NOMO-1 treated with dmso at 0.1 percent for 144 hours (cell line): Measurements from ENCODE around the gene PAXX.
"Not testable (repeated sequence)": the region's sequence is repeated elsewhere in the genome, so short reads cannot be mapped to it uniquely, and the experiment has no call there.

Source experiments
- DNase-seq: peaks from one replicate; lab custom pipeline; 2025; ENCODE audit not compliant: unreplicated experiment; lab: John Stamatoyannopoulos, UW

PAXX gene

DNA sequence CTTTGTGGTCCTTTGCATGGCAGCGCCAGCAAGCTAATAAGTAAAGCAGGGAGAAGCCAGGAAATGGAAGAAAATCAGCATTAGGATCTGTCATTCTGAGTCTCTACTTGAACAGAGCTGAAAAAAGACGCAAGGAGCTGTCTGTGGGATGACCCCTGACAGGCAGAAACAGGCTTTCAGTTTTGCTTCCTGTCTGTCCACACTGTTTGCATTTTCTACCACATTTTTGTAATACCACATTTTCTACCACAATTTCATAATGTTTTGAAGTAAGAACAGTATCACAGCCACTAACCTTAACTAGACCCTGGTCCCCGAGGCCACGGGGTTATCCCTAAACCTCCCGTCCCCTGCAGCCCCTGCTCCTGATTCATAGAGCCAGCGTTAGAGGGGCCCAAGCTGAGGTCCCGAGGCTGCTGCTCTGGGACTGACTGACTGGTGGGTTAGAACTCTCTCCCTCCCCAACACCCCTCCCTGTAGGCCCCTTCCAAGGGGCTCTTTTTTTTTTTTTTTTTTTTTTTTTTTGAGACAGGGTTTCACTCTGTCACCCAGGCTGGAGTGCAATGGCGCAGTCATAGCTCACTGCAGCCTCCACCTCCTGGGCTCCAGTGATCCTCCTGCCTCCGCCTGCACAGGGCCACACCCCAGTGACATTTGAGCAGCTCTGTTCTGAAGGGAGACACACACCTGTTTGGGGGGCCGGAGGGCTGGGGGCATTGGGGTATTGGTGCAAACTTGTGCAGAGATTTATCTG lies 8.1 kb downstream of the PAXX start:
- peak; percentile 86 for DNase-seq

DNA sequence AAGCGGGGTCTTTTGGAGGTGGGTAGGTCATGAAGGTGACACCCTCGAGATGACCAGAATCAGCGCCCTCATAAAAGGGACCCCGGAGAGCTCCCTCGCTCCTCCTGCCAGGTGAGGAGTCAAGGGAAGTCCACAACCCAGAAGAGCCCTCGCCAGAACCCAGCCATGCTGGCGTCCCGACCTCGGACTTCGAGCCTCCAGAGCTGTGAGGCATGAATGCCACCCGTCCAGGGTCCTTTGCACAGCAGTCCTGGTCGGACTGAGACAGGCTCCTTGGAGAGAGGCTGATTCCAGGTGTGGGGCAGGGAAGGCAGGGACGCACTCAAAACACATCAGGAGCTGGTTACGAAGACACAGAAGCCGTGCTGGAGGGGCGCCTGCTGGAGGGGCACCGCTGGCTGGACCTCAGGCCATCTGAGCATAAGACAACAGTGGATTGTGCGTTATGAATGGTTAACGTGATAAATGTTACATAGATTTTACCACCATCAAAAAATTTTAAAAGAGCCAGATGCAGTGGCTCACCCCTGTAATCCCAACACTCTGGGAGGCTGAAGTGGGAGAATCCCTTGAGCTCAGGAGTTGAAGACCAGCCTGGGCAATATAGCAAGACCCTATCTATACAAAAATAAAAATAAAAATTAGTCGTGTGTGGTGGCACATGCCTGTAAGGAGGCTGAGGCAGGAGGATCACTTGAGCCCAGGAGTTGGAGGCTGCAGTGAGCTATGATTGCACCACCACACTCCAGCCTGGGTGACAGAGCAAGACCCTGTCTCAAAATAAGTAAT lies 9.8 kb downstream of the PAXX start:
- DNase-seq = no peak

DNA sequence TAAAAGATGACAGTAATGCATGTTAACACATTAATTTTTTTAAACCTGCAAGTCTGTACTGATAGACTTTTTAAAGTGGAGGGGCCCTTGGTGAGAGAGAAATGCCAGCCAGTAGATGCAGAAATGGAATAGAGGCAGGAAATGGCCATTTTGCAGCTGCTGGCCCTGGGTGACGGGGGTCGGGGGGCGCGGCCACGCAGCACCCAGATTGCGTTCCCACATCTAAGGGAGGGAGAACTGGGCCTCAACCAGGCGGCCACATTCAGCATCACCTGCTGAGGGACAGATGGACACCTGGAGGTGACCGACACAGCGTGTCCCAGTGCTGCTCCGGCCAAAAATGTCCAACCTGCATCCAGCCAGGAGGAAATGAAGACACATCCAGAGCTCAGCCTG lies 10.4 kb downstream of the PAXX start:
- no peak for DNase-seq

DNA sequence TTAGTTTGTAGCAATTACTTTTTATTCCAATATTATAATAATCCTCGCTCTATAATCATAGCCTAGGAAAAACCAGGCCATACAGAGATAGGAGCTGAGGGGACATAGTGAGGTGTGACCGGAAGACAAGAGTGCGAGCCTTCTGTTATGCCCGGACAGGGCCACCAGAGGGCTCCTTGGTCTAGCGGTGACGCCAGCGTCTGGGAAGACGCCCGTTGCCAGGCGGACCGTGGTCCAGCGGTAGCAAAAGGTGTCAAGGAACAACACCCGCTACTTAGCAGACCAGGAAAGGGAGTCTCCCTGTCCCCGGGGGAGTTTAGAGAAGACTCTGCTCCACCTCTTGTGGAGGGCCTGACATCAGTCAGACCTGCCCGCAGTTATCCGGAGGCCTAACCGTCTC lies 12.1 kb downstream of the PAXX start:
- not testable (repeated sequence) for DNase-seq

DNA sequence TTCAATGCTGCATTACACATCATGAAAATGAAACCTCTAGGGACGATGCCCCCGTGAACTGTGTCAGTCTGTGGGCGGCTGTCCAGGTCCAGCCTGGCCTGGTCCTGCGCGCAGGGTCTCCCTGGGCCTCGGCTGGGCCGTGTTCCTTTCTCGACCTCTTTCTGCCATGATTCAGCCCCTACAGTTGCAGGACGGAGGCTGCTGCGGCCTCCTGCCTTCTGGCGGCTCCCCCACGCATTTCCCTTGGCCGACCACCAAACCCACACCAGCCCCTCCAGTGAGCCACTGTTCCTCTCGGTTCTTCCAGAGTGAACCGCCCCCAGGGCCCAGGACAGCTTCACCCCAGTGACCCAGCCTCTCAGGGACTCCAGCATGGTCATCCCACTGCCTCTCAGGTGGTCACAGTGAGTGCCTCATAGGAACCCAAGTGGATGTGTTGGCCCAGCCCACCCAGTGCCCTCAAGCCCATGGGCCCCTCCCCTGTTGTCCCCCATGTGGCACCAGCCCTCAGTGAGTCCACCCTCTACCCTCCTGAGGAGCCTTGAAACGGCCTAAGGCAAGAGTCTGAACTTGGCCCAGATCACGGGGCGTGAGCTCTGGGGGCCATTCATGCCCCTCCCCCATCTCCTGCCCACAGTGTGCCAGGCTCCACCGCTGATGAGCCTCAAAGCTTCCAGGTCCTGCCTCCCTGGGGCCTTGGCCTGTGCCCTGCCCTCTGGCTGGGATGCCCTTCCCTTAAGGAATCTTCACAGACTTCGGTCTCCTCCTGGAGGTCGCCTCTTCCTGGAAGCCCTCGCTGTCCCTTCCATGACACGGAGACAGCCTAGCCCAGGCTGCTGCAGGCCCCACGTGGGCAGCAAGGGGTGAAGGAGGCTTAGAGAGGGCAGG lies 14.1 kb downstream of the PAXX start:
- DNase-seq = no peak

DNA sequence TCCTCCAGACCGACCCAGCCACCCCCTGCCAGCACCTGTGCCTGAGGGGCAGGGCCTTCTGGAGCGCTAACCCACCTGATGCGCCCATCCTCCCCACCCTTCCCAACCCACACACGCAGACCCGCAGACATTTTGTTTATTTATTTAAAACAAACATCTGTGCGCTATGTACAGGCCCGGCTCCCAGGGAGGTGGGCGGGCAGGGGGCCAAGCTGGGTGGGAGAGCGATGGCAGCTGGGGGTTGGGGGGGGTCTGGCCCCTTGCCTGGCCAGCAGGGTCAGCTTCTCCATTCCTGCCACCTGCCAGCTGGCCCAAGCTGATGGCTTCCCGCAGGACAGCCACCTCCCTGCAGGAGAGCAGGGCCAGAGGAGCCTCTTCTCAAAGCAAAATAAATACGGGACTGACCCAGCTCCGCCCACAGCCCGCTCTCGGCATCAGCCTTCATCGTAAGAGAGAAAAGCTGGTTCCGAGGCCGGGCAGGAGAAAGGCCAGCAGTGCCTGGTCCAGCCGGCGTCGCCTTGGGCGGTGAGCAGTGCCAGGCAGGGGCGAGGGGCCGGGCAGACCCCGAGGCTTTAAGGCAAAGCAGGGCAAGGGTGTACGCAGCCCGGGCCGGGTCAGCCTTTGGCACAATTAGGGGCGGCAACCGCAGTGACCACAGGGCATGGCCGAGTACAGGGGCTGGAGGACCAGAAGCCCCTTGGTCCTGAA lies 15.0 kb downstream of the PAXX start:
- no peak for DNase-seq

DNA sequence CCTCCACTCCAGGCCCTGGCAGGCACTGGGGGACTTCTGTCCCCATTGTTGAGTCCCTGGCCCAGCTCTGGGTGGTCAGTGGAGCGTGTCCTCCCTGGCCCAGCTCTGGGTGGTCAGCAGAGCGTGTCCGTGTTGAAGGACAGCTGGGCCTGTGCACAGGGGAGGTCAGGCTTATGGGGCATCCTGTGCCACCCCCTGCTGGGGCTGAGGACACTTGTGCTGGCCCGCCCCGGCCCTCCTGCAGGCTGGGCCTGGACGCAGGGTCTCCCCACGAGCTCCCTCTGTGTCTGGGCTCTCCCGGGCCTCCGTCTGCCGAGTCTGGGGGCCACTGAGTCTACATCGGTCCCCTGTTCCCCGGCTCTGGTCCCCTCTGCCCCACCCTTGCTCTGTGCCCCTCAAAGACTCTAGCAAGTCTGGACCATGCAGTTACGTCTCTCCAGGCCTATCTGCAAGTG lies 15.6 kb downstream of the PAXX start:
- DNase-seq = no peak

DNA sequence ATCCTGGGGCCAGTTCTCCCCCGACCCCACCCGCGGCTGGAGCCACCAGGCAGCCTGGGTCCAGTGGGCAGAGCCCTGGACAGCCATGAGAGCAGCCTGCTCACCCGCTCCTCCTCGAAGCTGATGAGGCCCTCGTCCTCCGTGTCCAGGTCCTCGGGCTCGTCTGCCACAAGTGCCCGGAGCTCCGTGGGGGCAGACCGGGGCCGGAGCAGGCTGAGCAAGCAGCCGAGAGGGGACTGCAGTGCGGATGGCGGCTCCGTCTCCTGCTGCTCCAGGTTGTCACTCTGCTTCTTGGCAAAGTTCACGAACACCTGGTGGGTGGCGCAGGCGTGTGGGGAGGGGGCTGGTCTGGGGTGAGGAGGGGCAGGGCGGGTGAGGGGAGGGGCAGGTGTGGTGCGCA lies 16.1 kb downstream of the PAXX start:
- DNase-seq = no peak

DNA sequence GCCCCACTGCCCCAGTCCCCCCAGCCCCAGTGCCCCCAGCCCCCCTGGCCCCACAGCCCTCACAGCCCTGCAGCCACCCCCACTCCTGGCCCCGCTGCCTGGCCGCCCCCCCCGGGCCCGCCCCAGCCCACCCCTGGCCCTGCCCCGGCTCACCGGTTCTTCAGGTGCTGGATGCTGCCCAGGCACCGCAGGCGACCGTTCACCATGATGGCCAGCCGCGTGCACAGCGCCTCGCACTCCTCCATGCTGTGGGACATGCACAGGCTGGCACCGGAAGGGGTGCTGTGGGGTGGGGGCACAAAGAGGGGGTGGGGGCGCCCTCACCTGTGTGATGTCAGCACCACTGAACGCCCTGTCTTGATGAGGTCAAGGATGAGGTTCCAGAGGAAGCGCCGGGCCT lies 17.0 kb downstream of the PAXX start:
- DNase-seq = no peak

DNA sequence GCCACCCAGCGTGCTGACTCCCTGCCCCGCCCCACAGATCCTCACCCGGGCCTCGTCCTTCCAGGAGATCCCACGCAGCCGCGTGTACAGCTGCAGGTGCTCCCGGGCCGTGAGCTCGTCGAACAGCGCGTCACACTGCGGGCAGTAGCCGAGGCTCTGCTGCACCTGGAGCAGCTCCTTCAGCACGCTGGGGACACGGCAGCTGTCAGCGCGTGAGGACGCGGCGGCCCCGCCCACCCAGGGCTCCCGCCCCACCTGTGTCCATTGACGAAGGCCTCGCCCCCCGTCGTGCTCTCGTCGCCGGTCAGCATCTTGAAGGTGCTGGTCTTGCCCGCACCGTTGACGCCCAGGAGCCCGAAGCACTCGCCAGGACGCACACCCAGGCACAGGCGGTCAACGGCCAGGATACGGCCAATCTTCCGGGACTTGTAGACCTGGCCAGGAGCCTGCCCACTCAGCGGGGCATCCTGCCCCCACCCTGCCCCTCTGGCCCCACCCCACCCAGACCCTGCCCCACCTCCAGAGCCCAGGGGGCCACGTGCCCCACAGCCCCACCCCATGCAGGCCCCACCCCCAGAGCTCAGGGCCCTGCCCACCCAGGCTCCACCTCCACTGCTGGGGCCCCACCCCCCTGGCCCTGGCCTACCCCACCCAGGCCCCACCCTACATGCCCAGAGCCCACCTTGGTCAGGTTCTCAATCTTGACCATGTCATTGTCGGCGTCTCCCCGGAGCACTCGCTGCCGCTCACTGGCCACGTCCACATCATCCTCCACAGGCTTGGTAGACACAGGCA lies 17.9 kb downstream of the PAXX start:
- DNase-seq = no peak

DNA sequence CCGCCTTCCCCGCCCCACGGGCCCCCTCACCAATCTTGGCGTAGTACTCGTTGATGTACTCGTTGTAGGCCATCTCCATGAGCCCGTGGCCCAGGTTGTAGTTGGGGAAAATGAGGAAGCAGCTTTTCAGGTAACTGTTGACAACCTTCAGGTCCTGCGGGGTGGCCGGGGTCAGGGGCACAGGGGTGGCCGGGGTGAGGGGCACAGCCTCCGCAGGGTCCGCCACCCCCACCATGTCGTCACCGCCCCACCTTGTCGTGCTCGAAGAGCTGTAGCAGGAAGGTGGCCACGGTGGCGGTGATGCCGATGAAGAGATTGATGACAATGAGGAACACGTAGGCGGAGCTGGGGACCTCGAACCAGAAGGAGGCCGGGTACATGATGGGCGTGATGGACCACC lies 18.9 kb downstream of the PAXX start:
- no peak for DNase-seq

DNA sequence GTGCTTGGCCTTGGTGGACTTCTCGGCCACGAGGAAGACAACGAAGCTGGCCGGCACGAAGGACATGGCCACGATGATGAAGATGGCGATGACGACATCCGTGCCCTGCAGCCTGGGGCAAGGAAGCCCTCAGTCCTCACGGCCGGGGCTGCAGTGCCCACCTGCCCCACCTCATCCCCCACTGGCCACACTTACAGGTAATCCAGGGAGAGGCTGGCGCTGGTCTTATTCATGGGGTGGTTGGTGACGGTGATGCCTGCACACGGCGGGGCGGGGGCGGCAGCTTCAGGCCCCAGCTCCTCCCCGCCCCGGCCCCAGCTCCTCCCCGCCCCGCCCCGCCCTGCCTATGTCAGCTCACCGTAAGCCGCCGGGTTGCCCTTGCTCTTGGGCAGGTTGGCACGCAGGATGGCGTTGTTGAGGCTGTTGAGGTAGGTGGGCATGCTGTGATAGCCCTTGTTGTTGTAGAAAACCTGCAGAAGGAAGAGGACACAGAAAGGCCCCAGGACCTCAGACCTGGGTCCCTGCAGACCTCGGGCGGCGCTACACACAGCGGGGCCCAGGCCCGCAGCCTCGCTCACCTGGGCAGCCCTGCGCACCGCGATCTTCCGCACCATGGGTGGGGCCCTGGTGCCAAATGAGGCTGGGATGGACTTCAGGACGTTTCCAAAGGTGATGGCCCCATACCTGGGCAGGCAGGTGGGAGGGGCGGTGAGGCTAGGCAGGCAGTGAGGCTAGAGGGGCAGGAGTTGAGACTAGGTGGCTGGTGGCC lies 19.9 kb downstream of the PAXX start:
- no peak for DNase-seq

DNA sequence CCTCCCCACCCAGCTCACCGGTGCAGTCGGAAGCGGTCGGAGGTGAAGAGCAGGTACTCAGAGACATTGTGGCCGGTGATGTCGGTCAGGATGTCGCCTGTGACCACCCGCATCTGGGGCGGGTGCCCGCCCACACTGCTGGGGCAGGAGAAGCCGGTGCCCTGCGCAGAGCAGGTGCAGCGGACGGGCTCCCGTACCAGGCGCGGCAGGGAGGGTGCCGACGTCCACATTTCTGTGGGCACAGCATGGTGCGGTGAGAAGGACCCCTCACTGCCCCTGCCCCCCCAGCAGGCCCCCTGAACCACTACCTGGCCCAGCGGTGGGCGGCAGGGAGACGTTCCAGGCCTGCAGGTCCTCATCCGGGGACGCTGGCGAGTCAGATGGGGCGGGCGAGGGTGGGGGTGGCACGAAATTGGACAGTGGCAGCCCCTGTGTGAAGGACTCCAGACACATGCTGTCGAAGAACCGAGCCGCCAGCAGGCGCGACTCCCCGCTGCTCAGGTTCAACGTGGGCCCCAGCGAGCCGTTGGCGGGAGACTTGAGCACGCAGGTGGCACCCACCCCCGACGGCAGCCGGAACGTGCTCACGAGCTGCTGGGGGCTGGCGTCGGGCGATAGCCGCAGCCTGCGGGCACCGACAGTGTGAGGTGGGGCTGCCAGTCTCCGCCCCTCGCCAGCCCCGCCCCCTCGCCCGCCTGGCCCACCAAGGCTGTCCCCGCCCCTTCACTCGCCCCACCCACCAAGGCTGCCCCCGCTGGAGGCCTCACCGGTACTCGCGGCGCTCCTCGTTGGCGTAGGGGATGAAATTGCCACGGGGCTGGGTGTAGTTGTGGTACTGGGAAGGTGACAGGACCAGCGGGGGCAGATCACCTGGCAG lies 20.7 kb downstream of the PAXX start:
- DNase-seq = no peak

DNA sequence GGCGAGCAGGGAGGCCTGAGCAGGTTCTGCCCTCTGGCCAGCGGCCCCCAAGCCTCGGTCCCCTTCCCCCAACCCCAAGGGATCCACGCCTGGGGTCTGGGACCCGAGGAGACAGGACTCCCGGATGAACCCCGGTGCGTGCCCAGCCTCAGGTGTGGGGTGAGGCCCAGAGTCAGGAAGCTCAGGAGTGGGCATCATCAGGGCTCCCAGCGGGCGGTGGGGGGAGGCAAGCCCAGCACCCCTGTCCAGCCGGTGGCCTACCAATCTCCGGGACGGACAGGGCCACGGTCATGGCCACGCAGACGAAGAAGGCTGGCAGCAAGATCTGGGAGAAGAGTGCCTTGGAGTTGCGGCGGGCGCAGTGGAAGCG lies 21.3 kb downstream of the PAXX start:
- DNase-seq = no peak

DNA sequence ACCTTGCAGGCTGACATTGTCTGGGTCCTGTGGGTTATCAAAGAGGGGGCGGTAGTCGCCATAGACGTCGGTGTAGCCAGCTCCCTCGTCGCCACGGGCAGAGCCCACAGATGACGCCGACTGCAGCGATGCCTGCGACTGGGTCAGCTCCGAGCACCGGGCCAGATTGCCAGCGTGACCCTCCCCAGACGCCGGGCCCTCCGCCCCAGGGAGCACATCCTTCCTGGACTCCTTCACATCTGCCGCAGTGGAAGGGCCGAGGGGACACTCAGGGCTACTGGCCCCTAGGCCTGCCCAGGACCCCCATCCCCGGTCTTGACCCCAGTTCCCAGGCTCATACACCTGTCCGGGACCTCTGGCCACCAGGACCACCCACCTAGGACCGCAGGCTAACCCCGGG lies 21.9 kb downstream of the PAXX start:
- DNase-seq = no peak

DNA sequence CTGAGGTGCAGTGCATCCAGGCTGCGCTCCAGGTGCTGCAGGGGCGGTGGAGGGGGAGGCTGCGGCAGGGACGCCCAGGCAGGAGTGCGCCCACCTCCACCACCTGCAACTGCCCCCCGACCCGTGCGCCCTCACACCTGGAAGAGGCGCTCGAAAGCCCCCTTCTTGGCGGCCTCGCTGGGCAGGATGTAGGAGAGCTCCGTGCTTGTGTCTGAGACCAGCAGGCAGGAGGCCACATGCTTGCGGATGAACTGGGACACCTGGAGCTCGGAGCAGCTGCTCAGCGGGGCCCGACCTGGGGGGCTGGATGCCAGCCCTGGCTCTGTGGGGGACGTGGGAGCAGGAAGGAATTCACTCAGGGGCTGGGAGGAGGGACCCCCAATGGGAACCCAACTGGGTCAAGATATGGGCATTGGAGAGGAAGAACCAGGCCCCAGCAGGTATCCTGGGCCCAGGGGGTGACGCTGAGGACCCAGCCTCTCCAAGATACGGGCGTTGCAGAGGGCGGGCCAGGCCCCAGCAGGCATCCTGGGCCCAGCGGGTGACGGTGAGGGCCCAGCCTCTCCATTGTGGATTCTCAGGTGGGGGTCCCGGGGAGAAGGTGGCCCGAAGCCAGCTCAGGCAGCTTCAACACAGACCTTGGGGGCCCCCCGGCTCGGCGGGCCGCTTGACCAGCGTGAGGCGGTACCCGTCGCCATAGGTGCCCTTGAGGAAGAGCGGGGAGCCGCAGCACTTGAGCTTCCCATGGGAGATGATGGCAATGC lies 22.7 kb downstream of the PAXX start:
- DNase-seq = no peak

DNA sequence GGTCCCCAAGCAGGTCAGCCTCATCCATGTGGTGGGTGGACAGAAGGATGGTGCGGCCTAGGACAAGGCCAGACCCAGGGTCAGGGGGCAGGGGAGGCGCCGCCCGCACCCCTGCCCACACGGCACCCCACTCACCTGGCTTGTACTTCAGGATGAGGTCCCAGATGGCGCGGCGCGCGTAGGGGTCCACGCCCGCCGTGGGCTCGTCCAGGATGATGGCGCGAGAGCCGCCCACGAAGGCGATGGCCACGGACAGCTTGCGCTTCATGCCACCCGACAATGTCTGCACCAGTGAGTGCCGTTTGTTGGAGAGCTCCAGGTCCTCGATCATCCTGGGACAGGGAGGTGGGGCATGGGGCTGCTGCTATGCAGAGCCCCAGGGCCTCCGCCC lies 23.3 kb downstream of the PAXX start:
- no peak for DNase-seq

DNA sequence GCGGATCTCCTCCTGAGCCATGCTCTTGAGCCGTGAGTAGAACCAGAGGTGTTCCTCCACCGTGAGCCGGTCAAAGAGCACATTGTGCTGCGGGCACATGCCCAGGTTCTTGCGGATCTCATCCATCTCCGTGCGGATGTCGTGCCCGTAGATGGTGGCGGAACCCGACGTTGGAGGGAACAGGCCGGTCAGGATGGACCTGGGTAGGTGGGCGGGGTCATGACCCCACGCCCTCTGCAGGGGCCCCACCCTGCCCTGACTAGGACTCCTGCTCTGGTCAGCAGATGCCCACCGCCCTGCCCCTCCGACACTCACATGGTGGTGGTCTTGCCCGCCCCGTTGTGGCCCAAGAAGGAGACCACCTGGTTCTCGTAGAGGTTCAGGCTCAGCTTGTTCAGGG lies 23.8 kb downstream of the PAXX start:
- no peak for DNase-seq
